HL-60 (cell line): ENCODE measurements around the gene LRGUK.

Source experiments
- DNase-seq, 2 experiments: peaks; one replicate each; pipeline ENCODE4 v3.0.0-alpha.2; 2010 to 2020; ENCODE audit warnings: low read depth in 1 of 2, low spot score in 1 of 2
- H3K27ac ChIP-seq: fragments of 250-450 bp; sonication (Bioruptor Pico); replicated peaks from 2 replicates; pipeline ENCODE4 v1.5.1; 2020; ENCODE audit warnings: mild to moderate bottlenecking, moderate library complexity
- H3K27me3 ChIP-seq: fragments of 250-450 bp; sonication (Bioruptor Pico); 2 replicates; pipeline ENCODE4 v1.5.1; 2021; ENCODE audit warnings: mild to moderate bottlenecking, moderate library complexity; ENCODE audit not compliant: insufficient read depth, poor library complexity, severe bottlenecking
- H3K4me3 ChIP-seq: replicated peaks from 2 replicates; pipeline ENCODE4 v1.5.1; 2011; ENCODE audit warnings: mild to moderate bottlenecking, control low read depth, low read length; ENCODE audit not compliant: insufficient read depth
- GABPA ChIP-seq: IDR thresholded peaks from 2 replicates; pipeline ENCODE4 v1.6.1; 2012; ENCODE audit warnings: low read depth
- POLR2AphosphoS5 ChIP-seq: IDR thresholded peaks from 2 replicates; pipeline ENCODE4 v1.6.1; 2012; ENCODE audit warnings: low read depth
- SPI1 ChIP-seq: IDR thresholded peaks from 2 replicates; pipeline ENCODE4 v1.6.1; 2012; ENCODE audit warnings: low read depth, mild to moderate bottlenecking, borderline replicate concordance
- TF ChIP-seq, protein P1 (sequence below): IDR thresholded peaks from 2 replicates; pipeline ENCODE4 v1.6.1; 2012; ENCODE audit warnings: low read depth; ENCODE audit not compliant: insufficient replicate concordance
- TF ChIP-seq, protein P2 (sequence below): IDR thresholded peaks from one replicate; pipeline ENCODE4 v1.5.1; 2011; ENCODE audit warnings: low read length, control low read depth, inconsistent platforms; ENCODE audit not compliant: insufficient read depth

Gene LRGUK

DNA sequence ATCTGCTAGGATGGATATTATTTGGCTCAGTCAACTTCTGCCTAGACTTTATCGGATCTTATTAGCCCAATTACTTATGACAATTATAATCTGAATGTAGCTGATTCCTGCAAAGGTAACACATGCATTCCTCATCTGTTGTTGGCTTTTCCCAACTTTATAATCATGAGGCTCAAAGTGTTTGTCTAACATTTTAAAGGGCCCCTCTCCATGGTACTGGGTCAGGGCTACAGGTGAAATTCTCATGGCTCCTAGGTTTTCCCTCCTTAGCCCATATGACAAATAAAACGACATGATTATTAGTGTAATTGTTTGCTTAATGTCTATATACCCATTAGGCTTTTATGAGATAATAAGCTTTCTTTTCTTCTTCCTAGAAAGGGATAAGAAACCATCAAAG is 4.2 kb upstream of the LRGUK start:
- TF ChIP-seq, protein P1, sequence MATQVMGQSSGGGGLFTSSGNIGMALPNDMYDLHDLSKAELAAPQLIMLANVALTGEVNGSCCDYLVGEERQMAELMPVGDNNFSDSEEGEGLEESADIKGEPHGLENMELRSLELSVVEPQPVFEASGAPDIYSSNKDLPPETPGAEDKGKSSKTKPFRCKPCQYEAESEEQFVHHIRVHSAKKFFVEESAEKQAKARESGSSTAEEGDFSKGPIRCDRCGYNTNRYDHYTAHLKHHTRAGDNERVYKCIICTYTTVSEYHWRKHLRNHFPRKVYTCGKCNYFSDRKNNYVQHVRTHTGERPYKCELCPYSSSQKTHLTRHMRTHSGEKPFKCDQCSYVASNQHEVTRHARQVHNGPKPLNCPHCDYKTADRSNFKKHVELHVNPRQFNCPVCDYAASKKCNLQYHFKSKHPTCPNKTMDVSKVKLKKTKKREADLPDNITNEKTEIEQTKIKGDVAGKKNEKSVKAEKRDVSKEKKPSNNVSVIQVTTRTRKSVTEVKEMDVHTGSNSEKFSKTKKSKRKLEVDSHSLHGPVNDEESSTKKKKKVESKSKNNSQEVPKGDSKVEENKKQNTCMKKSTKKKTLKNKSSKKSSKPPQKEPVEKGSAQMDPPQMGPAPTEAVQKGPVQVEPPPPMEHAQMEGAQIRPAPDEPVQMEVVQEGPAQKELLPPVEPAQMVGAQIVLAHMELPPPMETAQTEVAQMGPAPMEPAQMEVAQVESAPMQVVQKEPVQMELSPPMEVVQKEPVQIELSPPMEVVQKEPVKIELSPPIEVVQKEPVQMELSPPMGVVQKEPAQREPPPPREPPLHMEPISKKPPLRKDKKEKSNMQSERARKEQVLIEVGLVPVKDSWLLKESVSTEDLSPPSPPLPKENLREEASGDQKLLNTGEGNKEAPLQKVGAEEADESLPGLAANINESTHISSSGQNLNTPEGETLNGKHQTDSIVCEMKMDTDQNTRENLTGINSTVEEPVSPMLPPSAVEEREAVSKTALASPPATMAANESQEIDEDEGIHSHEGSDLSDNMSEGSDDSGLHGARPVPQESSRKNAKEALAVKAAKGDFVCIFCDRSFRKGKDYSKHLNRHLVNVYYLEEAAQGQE = peak; percentile 63
- TF ChIP-seq POLR2AphosphoS5 = no peak

DNA sequence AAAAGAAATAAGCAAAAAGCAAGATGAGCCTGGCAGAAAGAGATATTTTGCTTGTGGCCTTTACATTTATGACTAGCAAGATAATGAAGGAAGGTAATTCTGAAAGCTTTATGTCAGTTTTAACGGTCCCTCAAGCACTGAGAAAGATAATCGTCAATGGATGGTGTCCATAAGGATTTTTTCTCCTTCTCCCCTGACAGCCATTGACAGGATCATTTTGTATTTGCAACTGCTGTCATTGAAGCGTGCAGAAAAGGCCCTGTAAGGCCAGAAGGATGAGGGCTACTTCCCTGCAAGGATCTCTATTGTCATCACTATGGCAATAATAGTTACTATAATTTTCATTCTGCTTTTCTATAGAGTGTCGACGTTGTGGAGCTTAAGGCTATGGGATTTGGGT is 994 bp upstream of the LRGUK start:
- no peak overlapping the region for H3K27ac ChIP-seq
- no peaks in the 10 kb centered on the region for H3K27me3 ChIP-seq
- no peak overlapping the region for H3K4me3 ChIP-seq
- no peak for DNase-seq
- TF ChIP-seq SPI1 (no peak), POLR2AphosphoS5 (no peak), GABPA (no peak)
- TF ChIP-seq, protein P2, sequence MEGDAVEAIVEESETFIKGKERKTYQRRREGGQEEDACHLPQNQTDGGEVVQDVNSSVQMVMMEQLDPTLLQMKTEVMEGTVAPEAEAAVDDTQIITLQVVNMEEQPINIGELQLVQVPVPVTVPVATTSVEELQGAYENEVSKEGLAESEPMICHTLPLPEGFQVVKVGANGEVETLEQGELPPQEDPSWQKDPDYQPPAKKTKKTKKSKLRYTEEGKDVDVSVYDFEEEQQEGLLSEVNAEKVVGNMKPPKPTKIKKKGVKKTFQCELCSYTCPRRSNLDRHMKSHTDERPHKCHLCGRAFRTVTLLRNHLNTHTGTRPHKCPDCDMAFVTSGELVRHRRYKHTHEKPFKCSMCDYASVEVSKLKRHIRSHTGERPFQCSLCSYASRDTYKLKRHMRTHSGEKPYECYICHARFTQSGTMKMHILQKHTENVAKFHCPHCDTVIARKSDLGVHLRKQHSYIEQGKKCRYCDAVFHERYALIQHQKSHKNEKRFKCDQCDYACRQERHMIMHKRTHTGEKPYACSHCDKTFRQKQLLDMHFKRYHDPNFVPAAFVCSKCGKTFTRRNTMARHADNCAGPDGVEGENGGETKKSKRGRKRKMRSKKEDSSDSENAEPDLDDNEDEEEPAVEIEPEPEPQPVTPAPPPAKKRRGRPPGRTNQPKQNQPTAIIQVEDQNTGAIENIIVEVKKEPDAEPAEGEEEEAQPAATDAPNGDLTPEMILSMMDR = no peak
- TF ChIP-seq, protein P1 = no peak

More for the DNA sequence above, 4.2 kb upstream of the LRGUK start:
- no peak overlapping the region for H3K4me3 ChIP-seq
- H3K27ac ChIP-seq = no peak overlapping the region
- DNase-seq = no peak
- H3K27me3 ChIP-seq = no peaks in the 10 kb centered on the region

DNA sequence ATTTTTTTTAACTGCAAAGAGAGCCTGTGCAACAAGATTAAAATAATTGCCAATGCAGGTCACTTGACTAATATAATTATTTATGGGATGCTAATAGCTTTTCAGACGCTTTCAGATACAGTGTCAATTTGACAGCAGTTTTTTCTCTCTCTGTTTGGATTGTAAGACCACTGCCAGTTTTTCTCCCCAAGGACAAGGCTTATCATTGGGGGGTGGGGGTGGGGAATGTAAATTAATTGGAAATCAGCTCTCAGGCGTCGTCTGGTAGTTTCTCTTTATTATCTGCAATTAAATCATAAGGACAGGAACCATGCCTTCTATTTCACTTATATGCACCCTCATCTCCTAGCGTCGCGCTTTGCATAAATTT is 559 bp upstream of the LRGUK start:
- no peaks in the 10 kb centered on the region for H3K27me3 ChIP-seq
- H3K4me3 ChIP-seq = peak overlapping the region; percentile 82
- no peak for TF ChIP-seq SPI1
- TF ChIP-seq POLR2AphosphoS5 = no peak
- TF ChIP-seq, protein P2 = no peak
- no peak for TF ChIP-seq GABPA
- TF ChIP-seq, protein P1 = no peak
- DNase-seq = no peak
- H3K27ac ChIP-seq = no peak overlapping the region

DNA sequence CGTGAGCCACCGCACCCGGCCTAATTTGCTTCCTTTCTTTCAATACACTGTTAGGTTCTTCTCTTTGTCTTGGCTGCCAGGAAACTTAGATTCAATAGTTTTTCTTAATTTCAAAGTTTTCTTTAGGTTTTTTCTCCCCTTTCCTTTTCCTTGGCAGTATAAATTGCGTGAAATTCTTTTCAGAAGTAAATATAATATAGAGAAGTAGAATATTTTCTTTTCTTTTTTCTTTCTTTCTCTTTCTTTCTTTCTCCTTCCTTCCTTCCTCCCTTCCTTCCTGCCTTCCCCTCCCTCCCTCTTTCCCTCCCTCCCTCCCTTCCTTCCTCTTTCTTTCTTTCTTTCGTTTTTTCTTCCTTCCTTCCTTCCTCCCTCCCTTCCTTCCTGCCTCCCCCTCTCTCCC is 1.7 kb downstream of the LRGUK start:
- Histone ChIP-seq H3K4me3 (no peak overlapping the region), H3K27me3 (no peaks in the 10 kb centered on the region), H3K27ac (no peak overlapping the region)
- no peak for TF ChIP-seq SPI1
- TF ChIP-seq, protein P2 = no peak
- TF ChIP-seq, protein P1 = no peak
- TF ChIP-seq GABPA = no peak
- TF ChIP-seq POLR2AphosphoS5 = no peak
- DNase-seq = no peak
